Measurements from ENCODE around the gene PODNL1. TPM values are rescaled to one million over a fixed set of nuclear protein-coding genes. Genes with fewer than 3 reads are reported as not detected.

Gene PODNL1
- polyA plus RNA-seq, 1 donor (not counting 4 experiments of a cell fraction or from before 2014, with no cell fraction given) = 1.0 TPM

GRCh38 chr19:13882836-13883235 lies 55.4 kb downstream of the PODNL1 start:
- peaks cover 21% of the 10 kb centered on the region for H3K4me1 ChIP-seq (ENCODE audit: control insufficient read depth, extremely low read depth, insufficient read depth, low read length)
- no peak overlapping the region for H2AFZ ChIP-seq (ENCODE audit: control insufficient read depth, low read length)
- no peak overlapping the region for H3K4me3 ChIP-seq (ENCODE audit: control insufficient read depth in 2 of 3, extremely low read depth in 1 of 3, insufficient read depth in 2 of 3, low read depth in 1 of 3, low read length in 3 of 3)
- H3K27me3 ChIP-seq (ENCODE audit: control insufficient read depth, extremely low read depth, insufficient read depth, low read length) = peaks cover 8% of the 10 kb centered on the region
- FAIRE-seq = no peak
- no peaks in the 10 kb centered on the region for H3K36me3 ChIP-seq (ENCODE audit: control insufficient read depth in 2 of 2, extremely low read depth in 1 of 2, insufficient read depth in 2 of 2, low read length in 2 of 2)
- H3K27ac ChIP-seq (ENCODE audit: control insufficient read depth, insufficient read depth, low read length) = no peak overlapping the region
- no peak for DNase-seq (ENCODE audit: low read depth, low spot score)
- H3K9me3 ChIP-seq (ENCODE audit: control insufficient read depth, low read depth, low read length) = no peaks in the 10 kb centered on the region
- no peaks in the 10 kb centered on the region for H3K79me2 ChIP-seq (ENCODE audit: control insufficient read depth, insufficient read depth, low read length)
- H4K20me1 ChIP-seq (ENCODE audit: control insufficient read depth, extremely low read depth, insufficient read depth, low read length) = no peaks in the 10 kb centered on the region
- peaks cover 2% of the 10 kb centered on the region for H3K9me1 ChIP-seq (ENCODE audit: control insufficient read depth, extremely low read depth, insufficient read depth, low read length)
- no peak for TF ChIP-seq EZH2 (IDR thresholded peaks at IDR 0.05; ENCODE audit: low read length)
- no peak for TF ChIP-seq CTCF (optimal IDR thresholded peaks at IDR 0.05 in 1 of 3, IDR thresholded peaks at IDR 0.05 in 1 of 3, conservative IDR thresholded peaks at IDR 0.05 in 1 of 3; ENCODE audit: extremely low read depth in 1 of 3, insufficient read depth in 2 of 3, low read length in 3 of 3)
- dilution Hi-C loops (cut with MboI; ENCODE audit: extremely low pct_ligation_motif_present, low sequenced_read_pairs) = no loop called here
- H3K4me2 ChIP-seq (ENCODE audit: control insufficient read depth, extremely low read depth, insufficient read depth, low read depth, low read length) = no peak overlapping the region
- no peak overlapping the region for H3K9ac ChIP-seq (ENCODE audit: control insufficient read depth, extremely low read depth, insufficient read depth, low read length)

- Histone ChIP-seq H3K9me3 (ENCODE audit: control insufficient read depth, low read depth, low read length) (no peaks in the 10 kb centered on the region), H3K27ac (ENCODE audit: control insufficient read depth, insufficient read depth, low read length) (no peak overlapping the region), H3K27me3 (ENCODE audit: control insufficient read depth, extremely low read depth, insufficient read depth, low read length) (peaks cover 8% of the 10 kb centered on the region), H3K4me1 (ENCODE audit: control insufficient read depth, extremely low read depth, insufficient read depth, low read length) (peaks cover 17% of the 10 kb centered on the region), H4K20me1 (ENCODE audit: control insufficient read depth, extremely low read depth, insufficient read depth, low read length) (no peaks in the 10 kb centered on the region), H2AFZ (ENCODE audit: control insufficient read depth, low read length) (no peak overlapping the region), H3K79me2 (ENCODE audit: control insufficient read depth, insufficient read depth, low read length) (no peaks in the 10 kb centered on the region), H3K9ac (ENCODE audit: control insufficient read depth, extremely low read depth, insufficient read depth, low read length) (no peak overlapping the region), H3K4me3 (ENCODE audit: control insufficient read depth in 2 of 3, extremely low read depth in 1 of 3, insufficient read depth in 2 of 3, low read depth in 1 of 3, low read length in 3 of 3) (no peak overlapping the region), H3K4me2 (ENCODE audit: control insufficient read depth, extremely low read depth, insufficient read depth, low read depth, low read length) (no peak overlapping the region), H3K9me1 (ENCODE audit: control insufficient read depth, extremely low read depth, insufficient read depth, low read length) (peaks cover 2% of the 10 kb centered on the region), H3K36me3 (ENCODE audit: control insufficient read depth in 2 of 2, extremely low read depth in 1 of 2, insufficient read depth in 2 of 2, low read length in 2 of 2) (no peaks in the 10 kb centered on the region)
- TF ChIP-seq EZH2 (IDR thresholded peaks at IDR 0.05; ENCODE audit: low read length) (no peak), CTCF (optimal IDR thresholded peaks at IDR 0.05 in 1 of 3, IDR thresholded peaks at IDR 0.05 in 1 of 3, conservative IDR thresholded peaks at IDR 0.05 in 1 of 3; ENCODE audit: extremely low read depth in 1 of 3, insufficient read depth in 2 of 3, low read length in 3 of 3) (no peak)
- dilution Hi-C loops (cut with MboI; ENCODE audit: extremely low pct_ligation_motif_present, low sequenced_read_pairs) = no loop called here
- DNase-seq (ENCODE audit: low read depth, low spot score) (no peak), FAIRE-seq (no peak)
These were observed 55.8 kb downstream of the PODNL1 start for GRCh38 chr19:13882419-13882795.

Data from keratinocyte (primary cell).